HCT116 (cell line): ENCODE measurements around the gene PRDX3. TPM values are rescaled to one million over a fixed set of nuclear protein-coding genes. Genes with fewer than 3 reads are reported as not detected.

Experiments
- ATAC-seq: fragments of 200-7000 bp; cut with Tn5 transposase; 2 replicates; pipeline ENCODE4 v1.9.1; 2020; ENCODE audit warnings: mild to moderate bottlenecking, moderate library complexity
- BruUV-seq: library from RNA; stranded (reverse); fragments of 400-500 nt; replicated peaks from 2 replicates; lab custom pipeline; 2021; lab: Mats Ljungman, UMichigan
- CTCF ChIA-PET: fragments of 300-600 bp; sonication (Branson Sonifier 250); formaldehyde crosslinking; loops from one replicate; lab custom pipeline; 2021; ENCODE audit warnings: antibody characterized with exemption; lab: Charles Lee
- POLR2A ChIA-PET: fragments of 300-600, 350-600 bp; sonication (Branson Sonifier 250); formaldehyde crosslinking; loops from one replicate; lab custom pipeline; 2021; ENCODE audit warnings: antibody characterized with exemption; lab: Charles Lee
- RAD21 ChIA-PET, 2 experiments: fragments of 300-600 bp; sonication (Branson Sonifier 250); formaldehyde crosslinking; loops; one replicate each; lab custom pipeline; 2023; ENCODE audit warnings: low total read pairs in 2 of 2; ENCODE audit not compliant: uncharacterized antibody in 2 of 2, unreplicated experiment in 2 of 2, low non-redundant PET in 1 of 2; lab: Charles Lee
- DNase-seq: peaks from one replicate; pipeline ENCODE4 v3.0.0-alpha.2; 2010; ENCODE audit warnings: low read depth, low spot score
- H2AFZ ChIP-seq: fragments of 200-600 bp; shearing (Covaris generic), sonication (generic); 2 replicates; pipeline ENCODE4 v1.6.1; 2017; ENCODE audit warnings: low read depth, mixed run types, mixed read lengths, antibody characterized with exemption, low read length; ENCODE audit not compliant: poor library complexity, severe bottlenecking
- H3K27ac ChIP-seq: 2 replicates; pipeline ENCODE4 v1.5.1; 2012; ENCODE audit warnings: low read depth, low read length
- H3K27me3 ChIP-seq: fragments of 200-600 bp; sonication (generic); 2 replicates; pipeline ENCODE4 v1.6.1; 2016; ENCODE audit warnings: mixed run types, low read length, mixed read lengths; ENCODE audit not compliant: insufficient read depth
- H3K36me3 ChIP-seq, 2 experiments: fragments of 200-500 bp in 1 of 2; fragments of 200-600 bp in 1 of 2; sonication (Bioruptor generic) in 1 of 2; sonication (generic) in 1 of 2; 2 replicates each; pipeline versions ENCODE4 v1.5.1 to v1.6.1; 2014 to 2016; ENCODE audit warnings: low read length in 2 of 2, inconsistent platforms in 1 of 2, mixed read lengths in 1 of 2, mixed run types in 1 of 2; ENCODE audit not compliant: insufficient read depth in 2 of 2, control insufficient read depth in 1 of 2
- H3K4me1 ChIP-seq, 2 experiments: fragments of 200-600 bp in 1 of 2; sonication (generic) in 1 of 2; 2 replicates each; pipeline versions ENCODE4 v1.5.1 to v1.6.1; 2012 to 2017; ENCODE audit warnings: low read length in 2 of 2, inconsistent platforms in 1 of 2, mild to moderate bottlenecking in 1 of 2, mixed read lengths in 1 of 2, mixed run types in 1 of 2, moderate library complexity in 1 of 2; ENCODE audit not compliant: insufficient read depth in 2 of 2, control insufficient read depth in 1 of 2
- H3K4me2 ChIP-seq: fragments of 200-600 bp; sonication (generic); 2 replicates; pipeline ENCODE4 v1.6.1; 2017; ENCODE audit warnings: mixed run types, low read length, mixed read lengths
- H3K4me3 ChIP-seq, 2 experiments: fragments of 200-600 bp in 1 of 2; sonication (generic) in 1 of 2; replicated peaks in 1 of 2; 2 replicates each; pipeline ENCODE4 v1.5.1; 2011 to 2016; ENCODE audit warnings: low read length in 2 of 2, control low read depth in 1 of 2, low read depth in 1 of 2, mild to moderate bottlenecking in 1 of 2, mixed read lengths in 1 of 2, mixed run types in 1 of 2
- H3K79me2 ChIP-seq: fragments of 200-600 bp; sonication (generic); 2 replicates; pipeline ENCODE4 v1.6.1; 2017; ENCODE audit warnings: mild to moderate bottlenecking, mixed run types, low read length, moderate library complexity, mixed read lengths; ENCODE audit not compliant: insufficient read depth
- H3K9ac ChIP-seq: fragments of 200-600 bp; sonication (generic); 2 replicates; pipeline ENCODE4 v1.6.1; 2016; ENCODE audit warnings: low read length, mixed read lengths
- H3K9me2 ChIP-seq: fragments of 200-600 bp; sonication (generic), shearing (Covaris generic); 2 replicates; pipeline ENCODE4 v1.6.1; 2017; ENCODE audit warnings: mixed run types, mild to moderate bottlenecking, moderate library complexity; ENCODE audit not compliant: insufficient read depth
- H3K9me3 ChIP-seq, 2 experiments: fragments of 200-500 bp in 1 of 2; fragments of 200-600 bp in 1 of 2; sonication (Bioruptor generic) in 1 of 2; sonication (generic) in 1 of 2; 2 replicates each; pipeline ENCODE4 v1.6.1; 2014 to 2017; ENCODE audit warnings: low read length in 2 of 2, mixed read lengths in 2 of 2, inconsistent platforms in 1 of 2, low read depth in 1 of 2, mild to moderate bottlenecking in 1 of 2, mixed run types in 1 of 2, moderate library complexity in 1 of 2; ENCODE audit not compliant: control insufficient read depth in 1 of 2, insufficient read depth in 1 of 2
- H4K20me1 ChIP-seq: fragments of 200-600 bp; sonication (generic), shearing (Covaris generic); 2 replicates; pipeline ENCODE4 v1.6.1; 2017; ENCODE audit warnings: mixed run types, mild to moderate bottlenecking, moderate library complexity; ENCODE audit not compliant: insufficient read depth
- CEBPB ChIP-seq: IDR thresholded peaks from 2 replicates; pipeline ENCODE4 v1.6.1; 2012; ENCODE audit warnings: low read depth
- ELF1 ChIP-seq: IDR thresholded peaks from 2 replicates; pipeline ENCODE4 v1.6.1; 2012; ENCODE audit warnings: low read depth, borderline replicate concordance
- EZH2 ChIP-seq: fragments of 200-600 bp; sonication (generic); IDR thresholded peaks from 2 replicates; pipeline ENCODE4 v1.6.1; 2017; ENCODE audit warnings: antibody characterized with exemption, mixed run types
- MAX ChIP-seq: IDR thresholded peaks from 2 replicates; pipeline ENCODE4 v1.6.1; 2012
- REST ChIP-seq: IDR thresholded peaks from 2 replicates; pipeline ENCODE4 v1.6.1; 2012; ENCODE audit warnings: low read depth
- SIN3A ChIP-seq: IDR thresholded peaks from 2 replicates; pipeline ENCODE4 v1.6.1; 2012; ENCODE audit warnings: low read depth
- SP1 ChIP-seq: IDR thresholded peaks from 2 replicates; pipeline ENCODE4 v1.6.1; 2012; ENCODE audit warnings: low read depth
- SRF ChIP-seq: IDR thresholded peaks from 2 replicates; pipeline ENCODE4 v1.6.1; 2012; ENCODE audit warnings: low read depth
- intact Hi-C: fragments of 100-400 bp; cut with micrococcal nuclease; formaldehyde crosslinking; loops from 2 replicates; pipeline ENCODE4 v1.10.0; 2022
- total RNA-seq: library from RNA; stranded (reverse); gene quantifications from one replicate; pipeline ENCODE4 v1.2.1, GENCODE V29; 2021; ENCODE audit not compliant: unreplicated experiment
- TF ChIP-seq, protein P1 (sequence below), 3 experiments: fragments of 200-600 bp in 1 of 3; sonication (generic) in 1 of 3; IDR thresholded peaks in 2 of 3; conservative IDR thresholded peaks in 1 of 3; 2 replicates each; pipeline ENCODE4 v1.5.1; 2012 to 2017; ENCODE audit warnings: low read depth in 2 of 3, low read length in 2 of 3, antibody characterized with exemption in 1 of 3, borderline replicate concordance in 1 of 3, control low read depth in 1 of 3, mild to moderate bottlenecking in 1 of 3, mixed read lengths in 1 of 3, mixed run types in 1 of 3, moderate library complexity in 1 of 3; ENCODE audit not compliant: insufficient read depth in 1 of 3

PRDX3 gene
- total RNA-seq, 1 experiment from 2014 or later, result 281 TPM

DNA sequence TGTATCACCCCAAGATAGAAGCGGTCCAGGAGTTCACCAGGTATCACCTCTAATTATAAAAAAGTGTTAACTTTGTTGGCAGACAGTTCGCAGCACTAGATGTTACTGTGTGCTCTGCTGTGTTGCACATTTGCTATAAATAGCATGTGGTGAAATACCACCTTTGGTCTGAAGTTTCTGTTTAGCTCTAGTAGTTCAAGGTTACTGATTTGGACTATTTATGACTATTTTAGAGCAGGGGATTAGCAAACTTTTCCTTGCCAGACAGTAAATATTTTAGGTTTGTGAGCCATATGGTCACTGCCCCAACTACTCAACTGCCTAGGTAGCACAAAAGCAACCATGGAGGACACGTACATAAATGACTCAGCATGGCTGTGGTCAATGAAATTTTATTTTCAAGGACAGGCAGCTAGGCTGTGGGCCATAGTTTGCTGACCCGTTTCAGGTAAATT, 58.2 kb downstream of the PRDX3 start (continued):
- TF ChIP-seq MAX (no peak), REST (no peak), EZH2 (no peak), SRF (no peak)
- TF ChIP-seq, protein P1, sequence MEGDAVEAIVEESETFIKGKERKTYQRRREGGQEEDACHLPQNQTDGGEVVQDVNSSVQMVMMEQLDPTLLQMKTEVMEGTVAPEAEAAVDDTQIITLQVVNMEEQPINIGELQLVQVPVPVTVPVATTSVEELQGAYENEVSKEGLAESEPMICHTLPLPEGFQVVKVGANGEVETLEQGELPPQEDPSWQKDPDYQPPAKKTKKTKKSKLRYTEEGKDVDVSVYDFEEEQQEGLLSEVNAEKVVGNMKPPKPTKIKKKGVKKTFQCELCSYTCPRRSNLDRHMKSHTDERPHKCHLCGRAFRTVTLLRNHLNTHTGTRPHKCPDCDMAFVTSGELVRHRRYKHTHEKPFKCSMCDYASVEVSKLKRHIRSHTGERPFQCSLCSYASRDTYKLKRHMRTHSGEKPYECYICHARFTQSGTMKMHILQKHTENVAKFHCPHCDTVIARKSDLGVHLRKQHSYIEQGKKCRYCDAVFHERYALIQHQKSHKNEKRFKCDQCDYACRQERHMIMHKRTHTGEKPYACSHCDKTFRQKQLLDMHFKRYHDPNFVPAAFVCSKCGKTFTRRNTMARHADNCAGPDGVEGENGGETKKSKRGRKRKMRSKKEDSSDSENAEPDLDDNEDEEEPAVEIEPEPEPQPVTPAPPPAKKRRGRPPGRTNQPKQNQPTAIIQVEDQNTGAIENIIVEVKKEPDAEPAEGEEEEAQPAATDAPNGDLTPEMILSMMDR (IDR thresholded peaks at IDR 0.05 in 2 of 3, conservative IDR thresholded peaks at IDR 0.05 in 1 of 3; ENCODE audit: borderline replicate concordance in 1 of 3, insufficient read depth in 1 of 3, low read depth in 2 of 3, low read length in 2 of 3), result no peak

DNA sequence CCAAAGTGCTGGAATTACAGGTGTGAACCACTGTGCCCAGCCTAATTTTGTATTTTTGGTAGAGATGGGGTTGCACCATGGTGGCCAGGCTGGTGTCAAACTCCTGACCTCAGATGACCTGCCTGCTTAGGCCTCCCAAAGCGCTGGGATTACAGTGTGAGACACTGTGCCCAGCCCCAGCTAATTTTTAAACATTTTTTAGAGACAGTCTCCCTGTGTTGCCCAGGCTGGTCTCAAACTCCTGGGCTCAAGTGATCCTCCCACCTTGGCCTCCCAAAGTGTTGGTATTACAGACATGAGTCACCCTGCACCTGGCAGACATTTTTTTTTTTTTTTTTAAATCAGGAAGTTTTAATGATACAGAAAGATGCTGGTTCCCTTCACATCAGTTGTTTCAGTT, 59.2 kb downstream of the PRDX3 start:
- ChIA-PET POLR2A (no interaction called here), CTCF (no interaction called here), RAD21 (no interaction called here)
- TF ChIP-seq MAX (no peak), CEBPB (no peak), SP1 (no peak), EZH2 (no peak), SIN3A (no peak), ELF1 (no peak)
- TF ChIP-seq, protein P1 (IDR thresholded peaks at IDR 0.05 in 2 of 3, conservative IDR thresholded peaks at IDR 0.05 in 1 of 3; ENCODE audit: borderline replicate concordance in 1 of 3, insufficient read depth in 1 of 3, low read depth in 2 of 3, low read length in 2 of 3), result no peak
- Histone ChIP-seq H4K20me1 (no peaks in the 10 kb centered on the region), H3K79me2 (no peaks in the 10 kb centered on the region), H3K9me2 (no peaks in the 10 kb centered on the region), H2AFZ (no peak overlapping the region), H3K9me3 (no peaks in the 10 kb centered on the region), H3K36me3 (peaks cover 8 to 22% of the 10 kb centered on the region in 2 experiments), H3K27me3 (no peaks in the 10 kb centered on the region), H3K27ac (no peak overlapping the region), H3K4me1 (peaks cover 4 to 13% of the 10 kb centered on the region in 2 experiments; a peak in 3 of 4 replicates), H3K4me2 (no peak overlapping the region), H3K9ac (no peak overlapping the region), H3K4me3 (no peak overlapping the region)
- DNase-seq, result no peak
- BruUV-seq, result no TSS peak
- intact Hi-C loops, result no loop called here
- ATAC-seq, result peak; percentile 41; the same call in 1 of the 2 replicates
